Liver (tissue), 9 donors: ENCODE data around the gene DIP2C. TPM values are rescaled to one million over a fixed set of nuclear protein-coding genes. Genes with fewer than 3 reads are reported as not detected.

ENCODE experiments used
- DNase-seq: peaks from one replicate; pipeline ENCODE4 v3.0.0-alpha.2; 2017; ENCODE audit warnings: low spot score
- H3K27ac ChIP-seq, 2 donors: one replicate each; pipeline ENCODE4 v1.7.0; 2013; ENCODE audit warnings: inconsistent platforms in 2 of 2, low read length in 2 of 2, control low read depth in 1 of 2, low read depth in 1 of 2, mild to moderate bottlenecking in 1 of 2
- H3K27me3 ChIP-seq, 4 donors: one replicate each; pipeline versions ENCODE4 v1.6.1 to v1.7.0; 2013; ENCODE audit warnings: low read length in 3 of 4, inconsistent platforms in 1 of 4, mild to moderate bottlenecking in 1 of 4, moderate library complexity in 1 of 4; ENCODE audit not compliant: control insufficient read depth in 4 of 4, insufficient read depth in 4 of 4
- H3K36me3 ChIP-seq, 4 donors: one replicate each; pipeline versions ENCODE4 v1.6.1 to v1.7.0; 2013; ENCODE audit warnings: low read length in 3 of 4, mild to moderate bottlenecking in 3 of 4, low read depth in 1 of 4, moderate library complexity in 1 of 4; ENCODE audit not compliant: control insufficient read depth in 4 of 4, insufficient read depth in 3 of 4
- H3K4me1 ChIP-seq, 4 donors: one replicate each; pipeline versions ENCODE4 v1.6.1 to v1.7.0; 2013; ENCODE audit warnings: low read length in 3 of 4, mild to moderate bottlenecking in 3 of 4, moderate library complexity in 1 of 4; ENCODE audit not compliant: control insufficient read depth in 4 of 4, insufficient read depth in 4 of 4
- H3K4me3 ChIP-seq, 3 donors: one replicate each; pipeline versions ENCODE4 v1.6.1 to v1.7.0; 2013; ENCODE audit warnings: low read length in 3 of 3, control low read depth in 1 of 3, low read depth in 1 of 3, mild to moderate bottlenecking in 1 of 3
- H3K9ac ChIP-seq, 2 donors: one replicate each; pipeline ENCODE4 v1.7.0; 2013; ENCODE audit warnings: low read length in 2 of 2, mild to moderate bottlenecking in 2 of 2, moderate library complexity in 2 of 2, control low read depth in 1 of 2, low read depth in 1 of 2
- H3K9me3 ChIP-seq, 4 donors: one replicate each; pipeline versions ENCODE4 v1.6.1 to v1.7.0; 2013; ENCODE audit warnings: low read length in 3 of 4; ENCODE audit not compliant: control insufficient read depth in 4 of 4
- CTCF ChIP-seq: fragments of 150-350 bp; IDR thresholded peaks from 2 replicates; pipeline ENCODE4 v1.5.1; 2017; ENCODE audit warnings: improper control_type of control experiment, low read depth, low read length; ENCODE audit not compliant: missing input control
- FOXA2 ChIP-seq: IDR thresholded peaks from 2 replicates; pipeline ENCODE4 v1.6.1; 2016; ENCODE audit warnings: antibody characterized with exemption
- GABPA ChIP-seq, 2 donors: IDR thresholded peaks in 1 of 2; conservative IDR thresholded peaks in 1 of 2; 2 replicates each; pipeline ENCODE4 v1.6.1; 2016; ENCODE audit warnings: antibody characterized with exemption in 2 of 2, mild to moderate bottlenecking in 1 of 2, moderate library complexity in 1 of 2
- HNF4A ChIP-seq, 2 donors: conservative IDR thresholded peaks; 2 replicates each; pipeline ENCODE4 v1.6.1; 2016; ENCODE audit warnings: antibody characterized with exemption in 2 of 2, mild to moderate bottlenecking in 2 of 2
- JUND ChIP-seq, 2 donors: IDR thresholded peaks; 2 replicates each; pipeline ENCODE4 v1.6.1; 2016; ENCODE audit warnings: antibody characterized with exemption in 2 of 2
- NR2F2 ChIP-seq: IDR thresholded peaks from 2 replicates; pipeline ENCODE4 v1.6.1; 2016; ENCODE audit warnings: antibody characterized with exemption
- REST ChIP-seq: IDR thresholded peaks from 2 replicates; pipeline ENCODE4 v1.6.1; 2016; ENCODE audit warnings: antibody characterized with exemption, mild to moderate bottlenecking
- SP1 ChIP-seq: IDR thresholded peaks from 2 replicates; pipeline ENCODE4 v1.6.1; 2018; ENCODE audit warnings: antibody characterized with exemption, mild to moderate bottlenecking
- TAF1 ChIP-seq: conservative IDR thresholded peaks from 2 replicates; pipeline ENCODE4 v1.6.1; 2016; ENCODE audit warnings: antibody characterized with exemption, mild to moderate bottlenecking
- ZBTB33 ChIP-seq: IDR thresholded peaks from 2 replicates; pipeline ENCODE4 v1.6.1; 2016; ENCODE audit warnings: antibody characterized with exemption
- WGBS: extraction: QIAGEN DNeasy Blood & Tissue Kit; methylation state at CpG from one replicate; pipeline ENCODE4 v1.1.7; 2013; 5-methylcytosine and 5-hydroxymethylcytosine counted together
- polyA plus RNA-seq, 2 donors: library from polyadenylated mRNA; stranded (reverse) in 1 of 2; unstranded in 1 of 2; fragments of 200-250 nt in 1 of 2; fragments of >200 nt in 1 of 2; fragmentation: Nextera tagmentation in 1 of 2; extraction: Ambion mirVana in 1 of 2; gene quantifications; one replicate each; pipeline versions ENCODE4 v1.2.1 to v1.2.3, GENCODE V29; 2013 to 2015
- total RNA-seq, 2 donors: library from RNA; depleted of rRNA; stranded (reverse); fragments of >200 nt; gene quantifications; one replicate each; pipeline ENCODE4 v1.2.3, GENCODE V29; 2014
- TF ChIP-seq, protein P1 (sequence below): IDR thresholded peaks from 2 replicates; pipeline ENCODE4 v1.6.1; 2016; ENCODE audit warnings: antibody characterized with exemption
- donor health status: healthy.
- donor health status: healthy.
- donor health status: healthy.
- donor health status: healthy.
- donor health status: healthy.

Gene DIP2C
- total and polyA plus RNA-seq, 4 donors = 4.2 to 12.2 (median 5.7) TPM

- WGBS = 74% methylated on average over 8 of the region's 8 CpGs
- TF ChIP-seq NR2F2 = no peak
- TF ChIP-seq HNF4A (conservative IDR thresholded peaks at IDR 0.05) = no peak
- no peak for TF ChIP-seq SP1
- no peak for TF ChIP-seq REST
- no peak for TF ChIP-seq CTCF
- TF ChIP-seq, protein P1, sequence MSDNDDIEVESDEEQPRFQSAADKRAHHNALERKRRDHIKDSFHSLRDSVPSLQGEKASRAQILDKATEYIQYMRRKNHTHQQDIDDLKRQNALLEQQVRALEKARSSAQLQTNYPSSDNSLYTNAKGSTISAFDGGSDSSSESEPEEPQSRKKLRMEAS = no peak
- TF ChIP-seq GABPA (IDR thresholded peaks at IDR 0.05 in 1 of 2, conservative IDR thresholded peaks at IDR 0.05 in 1 of 2) = no peak
- no peak for TF ChIP-seq TAF1
- TF ChIP-seq FOXA2 = no peak
- no peak for TF ChIP-seq ZBTB33
- H3K27me3 ChIP-seq = peaks cover 0 to 2% (median 0%) of the 10 kb centered on the region in 4 donors
- H3K9me3 ChIP-seq = peaks cover 0 to 3% (median 0%) of the 10 kb centered on the region in 4 donors
- no peak overlapping the region for H3K9ac ChIP-seq
- no peak for DNase-seq
- no peaks in the 10 kb centered on the region for H3K4me1 ChIP-seq
- no peak overlapping the region for H3K4me3 ChIP-seq
- H3K36me3 ChIP-seq = no peaks in the 10 kb centered on the region
- no peak overlapping the region for H3K27ac ChIP-seq
Observed at GRCh38 chr10:729213-729612, 39.7 kb upstream of the DIP2C start.

DNA sequence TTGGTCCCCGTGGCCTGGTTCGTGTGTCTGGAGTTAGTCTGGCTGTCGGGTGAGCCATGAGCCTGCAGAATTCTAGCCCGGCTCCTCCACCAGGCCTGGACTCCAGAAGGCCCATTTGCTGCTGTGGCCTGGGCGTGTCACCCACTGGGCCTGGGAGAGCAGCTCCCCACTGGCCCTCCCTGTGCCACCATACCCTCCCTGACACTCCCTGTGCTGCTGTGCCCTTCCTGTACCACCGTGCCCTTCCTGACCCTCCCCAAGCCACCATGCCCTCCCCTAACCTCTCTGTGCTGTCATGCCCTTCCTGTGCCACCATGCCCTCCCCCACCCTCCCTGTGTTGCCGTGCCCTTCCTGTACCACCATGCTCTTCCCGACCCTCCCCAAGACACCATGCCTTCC, 39.1 kb upstream of the DIP2C start:
- 78% methylated on average over 8 of the region's 8 CpGs for WGBS
- DNase-seq = no peak
- Histone ChIP-seq H3K4me1 (no peaks in the 10 kb centered on the region), H3K9ac (no peak overlapping the region), H3K4me3 (no peak overlapping the region), H3K27ac (no peak overlapping the region), H3K27me3 (peaks cover 0 to 2% (median 0%) of the 10 kb centered on the region in 4 donors), H3K9me3 (peaks cover 0 to 3% (median 0%) of the 10 kb centered on the region in 4 donors), H3K36me3 (no peaks in the 10 kb centered on the region)
- TF ChIP-seq FOXA2 = no peak
- no peak for TF ChIP-seq JUND (IDR thresholded peaks at IDR 0.05)
